Measurements from ENCODE around the gene B4GAT1. TPM values are rescaled to one million over a fixed set of nuclear protein-coding genes. Genes with fewer than 3 reads are reported as not detected.

The B4GAT1 gene
- total RNA-seq, 1 donor from 2014 or later, result 31.6 TPM

- intact Hi-C loops (cut with DNase I), result no loop called here
- no peak for DNase-seq (ENCODE audit: low spot score)
Observed at GRCh38 chr11:66339162-66339675, 8.2 kb downstream of the B4GAT1 start.

- DNase-seq (ENCODE audit: low spot score), result no peak
- intact Hi-C loops (cut with DNase I), result no loop called here
Observed at GRCh38 chr11:66338276-66339161, 8.9 kb downstream of the B4GAT1 start.

- intact Hi-C loops (cut with DNase I), result no loop called here
- no peak for DNase-seq (ENCODE audit: low spot score)
Observed at GRCh38 chr11:66337103-66337899, 10.1 kb downstream of the B4GAT1 start.

- intact Hi-C loops (cut with DNase I), result no loop called here
- DNase-seq (ENCODE audit: low spot score), result peak; percentile 85
Observed at GRCh38 chr11:66336234-66337102, 11.0 kb downstream of the B4GAT1 start, which contains the start of gene RIN1. Gene RIN1, minus strand, starts transcription at chr11:66336434. Its CDS starts 32 bp downstream, at chr11:66336402.

- intact Hi-C loops (cut with DNase I), result no loop called here
- no peak for DNase-seq (ENCODE audit: low spot score)
Observed at GRCh38 chr11:66335531-66336233, 11.7 kb downstream of the B4GAT1 start.

- intact Hi-C loops (cut with DNase I), result no loop called here
- DNase-seq (ENCODE audit: low spot score), result no peak
Observed at GRCh38 chr11:66334605-66335442, 12.6 kb downstream of the B4GAT1 start.

- no peak for DNase-seq (ENCODE audit: low spot score)
- intact Hi-C loops (cut with DNase I), result no loop called here
Observed at GRCh38 chr11:66333896-66334604, 13.4 kb downstream of the B4GAT1 start.

GRCh38 chr11:66333220-66333877 lies 14.1 kb downstream of the B4GAT1 start:
- DNase-seq (ENCODE audit: low spot score), result no peak

GRCh38 chr11:66332371-66333219 lies 14.8 kb downstream of the B4GAT1 start:
- intact Hi-C loops (cut with DNase I), result no loop called here
- DNase-seq (ENCODE audit: low spot score), result no peak

More at GRCh38 chr11:66333220-66333877, 14.1 kb downstream of the B4GAT1 start:
- intact Hi-C loops (cut with DNase I), result no loop called here

GRCh38 chr11:66331542-66332370 lies 15.7 kb downstream of the B4GAT1 start:
- no peak for DNase-seq (ENCODE audit: low spot score)
- intact Hi-C loops (cut with DNase I), result no loop called here

GRCh38 chr11:66330931-66331330 lies 16.5 kb downstream of the B4GAT1 start:
- intact Hi-C loops (cut with DNase I), result no loop called here
- DNase-seq (ENCODE audit: low spot score), result no peak

GRCh38 chr11:66329165-66329673 lies 18.2 kb downstream of the B4GAT1 start:
- DNase-seq (ENCODE audit: low spot score), result no peak
- intact Hi-C loops (cut with DNase I), result no loop called here

GRCh38 chr11:66328302-66329144 lies 18.9 kb downstream of the B4GAT1 start:
- intact Hi-C loops (cut with DNase I), result loop anchor here (1.0 kb wide), 1 partner anchor 16 kb away; no protein-coding TSS in a partner anchor
- DNase-seq (ENCODE audit: low spot score), result peak; percentile 88

- no peak for DNase-seq (ENCODE audit: low spot score)
- intact Hi-C loops (cut with DNase I), result loop anchor here (1.0 kb wide), 1 partner anchor 16 kb away; no protein-coding TSS in a partner anchor
Observed at GRCh38 chr11:66328031-66328301, 19.5 kb downstream of the B4GAT1 start.
